Right lobe of liver (tissue), 6 donors: ENCODE results near the gene CEP112. TPM values are rescaled to one million over a fixed set of nuclear protein-coding genes. Genes with fewer than 3 reads are reported as not detected.

Experiments used
- ATAC-seq, 4 donors: fragments of 200-7000 bp; cut with Tn5 transposase; one replicate each; pipeline ENCODE4 v1.9.1; 2020; ENCODE audit warnings: mild to moderate bottlenecking in 4 of 4, moderate library complexity in 4 of 4
- DNase-seq, 3 donors: peaks; one replicate each; pipeline ENCODE4 v3.0.0-alpha.2; 2020
- H3K27ac ChIP-seq, 3 donors: fragments of 200-600 bp; one replicate each; pipeline ENCODE4 v1.8.0; 2022
- H3K27me3 ChIP-seq, 2 donors: fragments of 200-600 bp; one replicate each; pipeline ENCODE4 v1.8.0; 2022
- H3K36me3 ChIP-seq, 4 donors: fragments of 200-600 bp; sonication (generic) in 1 of 4; one replicate each; pipeline versions ENCODE4 v1.5.1 to v1.8.0; 2017 to 2022; ENCODE audit warnings: control low read depth in 1 of 4
- H3K4me1 ChIP-seq, 4 donors: fragments of 200-600 bp; sonication (generic) in 1 of 4; one replicate each; pipeline versions ENCODE4 v1.5.1 to v1.8.0; 2017 to 2022; ENCODE audit warnings: control low read depth in 1 of 4
- H3K4me3 ChIP-seq, 3 donors: fragments of 200-600 bp; one replicate each; pipeline ENCODE4 v1.8.0; 2022
- H3K9me3 ChIP-seq, 4 donors: fragments of 200-600 bp; sonication (generic) in 1 of 4; one replicate each; pipeline versions ENCODE4 v1.5.1 to v1.8.0; 2017 to 2022; ENCODE audit warnings: control low read depth in 1 of 4
- CTCF ChIP-seq, 4 donors: fragments of 200-600 bp in 3 of 4; fragments of 450-650 bp in 1 of 4; IDR thresholded peaks; one replicate each; pipeline versions ENCODE4 v1.5.1 to v1.8.0; 2016 to 2022; ENCODE audit warnings: antibody characterized with exemption in 4 of 4, mild to moderate bottlenecking in 2 of 4
- POLR2A ChIP-seq: fragments of 450-650 bp; IDR thresholded peaks from one replicate; pipeline ENCODE4 v1.6.1; 2017; ENCODE audit warnings: antibody characterized with exemption, mild to moderate bottlenecking
- WGBS: methylation state at CpG from one replicate; pipeline ENCODE4 v1.1.6; 2018; ENCODE audit warnings: low coverage, low lambda C conversion rate; ENCODE audit not compliant: insufficient coverage; ENCODE audit errors: missing lambda C conversion rate; 5-methylcytosine and 5-hydroxymethylcytosine counted together
- intact Hi-C, 2 donors: fragments of 100-400 bp; cut with DNase I; formaldehyde crosslinking; loops; one replicate each; pipeline versions ENCODE4 v1.11.2 to v1.14.1; 2022
- total RNA-seq, 6 experiments: library from RNA; depleted of rRNA in 2 of 6; stranded (reverse); fragments of >200 nt in 2 of 6; fragmentation: NEBNext Ultra II Directional in 3 of 6; extraction: Animal tissue kit (Norgen Biotek cat#: 25700) in 3 of 6; gene quantifications; one replicate each; pipeline versions ENCODE4 v1.1.0 to v1.2.4, GENCODE V29; 2016 to 2023
- donor health status: DM: no; HTN: yes; CAD: no.
- donor health status: DM: no; HTN: no; CAD: no.
- donor health status: DM: no; HTN: no; CAD: no.
- donor health status: DM: no; HTN: yes; CAD: no.
- donor health status: DM: no; HTN: yes; CAD: no.

CEP112 gene
- total RNA-seq, 6 experiments from 2014 or later = 2.2 to 4.6 (median 3.9) TPM

GRCh38 chr17:65592125-65592965 is 599.6 kb downstream of the CEP112 start:
- intact Hi-C loops = no loop called here
- no peak for TF ChIP-seq POLR2A
- TF ChIP-seq CTCF (IDR thresholded peaks at IDR 0.05) = no peak
- Histone ChIP-seq H3K27ac (no peak overlapping the region), H3K36me3 (no peaks in the 10 kb centered on the region), H3K4me1 (no peaks in the 10 kb centered on the region), H3K27me3 (no peaks in the 10 kb centered on the region), H3K9me3 (no peaks in the 10 kb centered on the region), H3K4me3 (no peak overlapping the region)
- 82% methylated on average over 3 of the region's 7 CpGs for WGBS
- no peak for DNase-seq
- no peak for ATAC-seq

- H3K27me3 ChIP-seq = no peaks in the 10 kb centered on the region
- no peaks in the 10 kb centered on the region for H3K9me3 ChIP-seq
- no peak overlapping the region for H3K27ac ChIP-seq
- no peaks in the 10 kb centered on the region for H3K4me1 ChIP-seq
- TF ChIP-seq CTCF (IDR thresholded peaks at IDR 0.05) (no peak), POLR2A (no peak)
- WGBS = 50% methylated on average over 1 of the region's 5 CpGs
- intact Hi-C loops = no loop called here
- DNase-seq (no peak), ATAC-seq (no peak)
- no peaks in the 10 kb centered on the region for H3K36me3 ChIP-seq
- H3K4me3 ChIP-seq = no peak overlapping the region
Observed at GRCh38 chr17:65589321-65589720, 602.6 kb downstream of the CEP112 start.

GRCh38 chr17:65588181-65588808 is 603.6 kb downstream of the CEP112 start:
- 89% methylated on average over 3 of the region's 9 CpGs for WGBS
- no peaks in the 10 kb centered on the region for H3K4me1 ChIP-seq
- no peak for TF ChIP-seq POLR2A
- TF ChIP-seq CTCF (IDR thresholded peaks at IDR 0.05) = no peak
- ATAC-seq (no peak), DNase-seq (no peak)
- H3K27me3 ChIP-seq = no peaks in the 10 kb centered on the region
- no peak overlapping the region for H3K4me3 ChIP-seq
- H3K9me3 ChIP-seq = no peaks in the 10 kb centered on the region
- intact Hi-C loops = no loop called here
- no peaks in the 10 kb centered on the region for H3K36me3 ChIP-seq
- no peak overlapping the region for H3K27ac ChIP-seq

- 55% methylated on average over 10 of the region's 10 CpGs for WGBS
- TF ChIP-seq POLR2A = no peak
- no peak for TF ChIP-seq CTCF (IDR thresholded peaks at IDR 0.05)
- H3K9me3 ChIP-seq = no peaks in the 10 kb centered on the region
- H3K36me3 ChIP-seq = no peaks in the 10 kb centered on the region
- H3K27me3 ChIP-seq = no peaks in the 10 kb centered on the region
- DNase-seq = no peak
- H3K4me3 ChIP-seq = no peak overlapping the region
- H3K27ac ChIP-seq = no peak overlapping the region
- no peaks in the 10 kb centered on the region for H3K4me1 ChIP-seq
- no peak for ATAC-seq
- intact Hi-C loops = no loop called here
Observed at GRCh38 chr17:65587534-65588180, 604.3 kb downstream of the CEP112 start.
